H9 (cell line): ENCODE results near the gene CDK14. TPM values are rescaled to one million over a fixed set of nuclear protein-coding genes. Genes with fewer than 3 reads are reported as not detected.

Source experiments
- DNase-seq: peaks from one replicate; pipeline ENCODE4 v3.0.0-alpha.2; 2017
- H2AFZ ChIP-seq: one replicate; pipeline ENCODE4 v1.6.1; 2013; ENCODE audit warnings: mild to moderate bottlenecking, low read length, control low read depth, moderate library complexity
- H2AK5ac ChIP-seq: 2 replicates; pipeline ENCODE4 v1.6.1; 2013; ENCODE audit warnings: low read length, control low read depth, mixed read lengths; ENCODE audit not compliant: insufficient read length
- H2BK120ac ChIP-seq: one replicate; pipeline ENCODE4 v1.6.1; 2013; ENCODE audit warnings: low read depth, mild to moderate bottlenecking, low read length, control low read depth, inconsistent platforms; ENCODE audit not compliant: poor library complexity, severe bottlenecking
- H2BK12ac ChIP-seq: 2 replicates; pipeline ENCODE4 v1.6.1; 2013; ENCODE audit warnings: low read length, control low read depth, mixed read lengths, low read depth; ENCODE audit not compliant: insufficient read length
- H2BK15ac ChIP-seq: 2 replicates; pipeline ENCODE4 v1.6.1; 2013; ENCODE audit warnings: low read depth, low read length, control low read depth
- H2BK20ac ChIP-seq: one replicate; pipeline ENCODE4 v1.6.1; 2013; ENCODE audit warnings: low read depth, mild to moderate bottlenecking, low read length, control low read depth, inconsistent platforms; ENCODE audit not compliant: poor library complexity, severe bottlenecking
- H2BK5ac ChIP-seq: 2 replicates; pipeline ENCODE4 v1.6.1; 2013; ENCODE audit warnings: low read length, control low read depth, mixed read lengths; ENCODE audit not compliant: insufficient read length
- H3K14ac ChIP-seq: 2 replicates; pipeline ENCODE4 v1.6.1; 2013; ENCODE audit warnings: low read length, control low read depth; ENCODE audit not compliant: insufficient read depth
- H3K18ac ChIP-seq: 2 replicates; pipeline ENCODE4 v1.6.1; 2013; ENCODE audit warnings: low read depth, mild to moderate bottlenecking, mixed read lengths, low read length, control low read depth; ENCODE audit not compliant: insufficient read length
- H3K23ac ChIP-seq: 2 replicates; pipeline ENCODE4 v1.6.1; 2013; ENCODE audit warnings: low read length, control low read depth, mixed read lengths, low read depth; ENCODE audit not compliant: insufficient read length
- H3K23me2 ChIP-seq: 2 replicates; pipeline ENCODE4 v1.6.1; 2013; ENCODE audit warnings: low read depth, mild to moderate bottlenecking, mixed read lengths, low read length, control low read depth; ENCODE audit not compliant: insufficient read length, poor library complexity, severe bottlenecking
- H3K27ac ChIP-seq: 2 replicates; pipeline ENCODE4 v1.5.1; 2013; ENCODE audit warnings: low read length, control low read depth, mixed read lengths, low read depth; ENCODE audit not compliant: insufficient read length
- H3K27me3 ChIP-seq: 2 replicates; pipeline ENCODE4 v1.6.1; 2013; ENCODE audit warnings: low read length, control low read depth, inconsistent platforms; ENCODE audit not compliant: insufficient read depth
- H3K4ac ChIP-seq: 2 replicates; pipeline ENCODE4 v1.6.1; 2013; ENCODE audit warnings: low read depth, mild to moderate bottlenecking, control low read depth, inconsistent platforms, low read length, moderate library complexity
- H3K4me1 ChIP-seq: 2 replicates; pipeline ENCODE4 v1.6.1; 2013; ENCODE audit warnings: low read length, control low read depth, inconsistent platforms; ENCODE audit not compliant: insufficient read depth
- H3K4me2 ChIP-seq: 2 replicates; pipeline ENCODE4 v1.6.1; 2013; ENCODE audit warnings: low read length, control low read depth, mixed read lengths; ENCODE audit not compliant: insufficient read length, insufficient read depth
- H3K56ac ChIP-seq: 2 replicates; pipeline ENCODE4 v1.6.1; 2013; ENCODE audit warnings: low read depth, mild to moderate bottlenecking, mixed read lengths, low read length, control low read depth; ENCODE audit not compliant: insufficient read length
- H3K79me1 ChIP-seq: 2 replicates; pipeline ENCODE4 v1.6.1; 2013; ENCODE audit warnings: low read depth, mild to moderate bottlenecking, moderate library complexity, low read length, control low read depth, inconsistent platforms; ENCODE audit not compliant: insufficient read depth, poor library complexity, severe bottlenecking
- H3K79me2 ChIP-seq: 2 replicates; pipeline ENCODE4 v1.6.1; 2013; ENCODE audit warnings: low read length, control low read depth, inconsistent platforms; ENCODE audit not compliant: insufficient read depth
- H3K9ac ChIP-seq: 2 replicates; pipeline ENCODE4 v1.6.1; 2013; ENCODE audit warnings: low read length, control low read depth, mixed read lengths; ENCODE audit not compliant: insufficient read length; ENCODE audit errors: extremely low read depth
- H3K9me3 ChIP-seq: one replicate; pipeline ENCODE4 v1.6.1; 2013; ENCODE audit warnings: low read depth, low read length, inconsistent platforms; ENCODE audit not compliant: control insufficient read depth
- H3T11ph ChIP-seq: one replicate; pipeline ENCODE4 v1.6.1; 2013; ENCODE audit warnings: mild to moderate bottlenecking, low read length, control low read depth, inconsistent platforms
- H4K20me1 ChIP-seq: one replicate; pipeline ENCODE4 v1.6.1; 2013; ENCODE audit not compliant: control insufficient read depth, insufficient read length, insufficient read depth
- H4K5ac ChIP-seq: 2 replicates; pipeline ENCODE4 v1.6.1; 2013; ENCODE audit warnings: low read depth, mild to moderate bottlenecking, mixed read lengths, low read length, control low read depth; ENCODE audit not compliant: insufficient read length
- H4K8ac ChIP-seq: replicated peaks from 2 replicates; pipeline ENCODE4 v1.6.1; 2013; ENCODE audit warnings: low read length, control low read depth, mixed read lengths, low read depth; ENCODE audit not compliant: insufficient read length
- H4K91ac ChIP-seq: 2 replicates; pipeline ENCODE4 v1.6.1; 2013; ENCODE audit warnings: low read depth, mild to moderate bottlenecking, moderate library complexity, mixed read lengths, low read length, control low read depth; ENCODE audit not compliant: insufficient read length
- H3K27ac Mint-ChIP-seq, 3 experiments: 2 replicates in 2 of 3; 3 replicates in 1 of 3; pipeline ENCODE4 v1.8.0; 2020 to 2021; ENCODE audit warnings: mixed read lengths in 3 of 3, mild to moderate bottlenecking in 1 of 3, moderate library complexity in 1 of 3
- H3K27me3 Mint-ChIP-seq: 2 replicates; pipeline ENCODE4 v1.8.0; 2021; ENCODE audit warnings: low read depth, mild to moderate bottlenecking, moderate library complexity, mixed read lengths
- H3K36me3 Mint-ChIP-seq, 3 experiments: 2 replicates in 2 of 3; 3 replicates in 1 of 3; pipeline ENCODE4 v1.8.0; 2020 to 2021; ENCODE audit warnings: low read depth in 3 of 3, mixed read lengths in 3 of 3; ENCODE audit not compliant: insufficient read depth in 1 of 3
- H3K4me1 Mint-ChIP-seq, 2 experiments: 2 replicates each; pipeline ENCODE4 v1.8.0; 2020; ENCODE audit warnings: mixed read lengths in 2 of 2
- H3K4me3 Mint-ChIP-seq, 2 experiments: 2 replicates in 1 of 2; 3 replicates in 1 of 2; pipeline ENCODE4 v1.8.0; 2020 to 2021; ENCODE audit warnings: mild to moderate bottlenecking in 2 of 2, mixed read lengths in 2 of 2, moderate library complexity in 1 of 2
- H3K9me3 Mint-ChIP-seq, 2 experiments: 2 replicates in 1 of 2; 3 replicates in 1 of 2; pipeline ENCODE4 v1.8.0; 2020; ENCODE audit warnings: mild to moderate bottlenecking in 2 of 2, mixed read lengths in 2 of 2, moderate library complexity in 1 of 2
- CTCF ChIP-seq: fragments of 200-600 bp; sonication (generic); conservative IDR thresholded peaks from 3 replicates; pipeline ENCODE4 v1.8.0; 2021; ENCODE audit warnings: antibody characterized with exemption, mild to moderate bottlenecking
- WGBS: extraction: QIAGEN DNeasy Blood & Tissue Kit; methylation state at CpG from one replicate; pipeline ENCODE4 v1.1.7; 2013; ENCODE audit warnings: missing lambda C conversion rate, low lambda C conversion rate, mixed read lengths; ENCODE audit not compliant: insufficient read length; ENCODE audit errors: extremely low coverage; 5-methylcytosine and 5-hydroxymethylcytosine counted together
- total RNA-seq: library from RNA; stranded (reverse); gene quantifications from 2 replicates; pipeline ENCODE4 v1.2.1, GENCODE V29; 2021

Gene CDK14
- total RNA-seq, 1 experiment from 2014 or later: 23.9 TPM

GRCh38 chr7:90708841-90709317 is 112.8 kb downstream of the CDK14 start:
- no peak overlapping the region for H3T11ph ChIP-seq
- no peak overlapping the region for H2BK12ac ChIP-seq
- Mint-ChIP-seq H3K4me3 (no peak overlapping the region), H3K27me3 (no peaks in the 10 kb centered on the region), H3K4me1 (peaks cover 36 to 45% of the 10 kb centered on the region in 2 experiments), H3K9me3 (peaks cover 5 to 8% of the 10 kb centered on the region in 2 experiments), H3K36me3 (peaks cover under 1 to 8% (median 8%) of the 10 kb centered on the region in 3 experiments; a peak in 6 of 7 replicates), H3K27ac (peak overlapping the region in 2 of 3 experiments; percentile 7 to 49; a peak in 1 of 7 replicates)
- no peak overlapping the region for H2AFZ ChIP-seq
- H4K8ac ChIP-seq: no peak overlapping the region
- peaks cover 10% of the 10 kb centered on the region; the same call in 1 of the 2 replicates for H3K4me1 ChIP-seq
- no peak overlapping the region for H3K4ac ChIP-seq
- TF ChIP-seq CTCF: peak; percentile 93
- no peak overlapping the region for H3K9ac ChIP-seq
- no peak overlapping the region for H3K14ac ChIP-seq
- no peak overlapping the region for H3K4me2 ChIP-seq
- H4K20me1 ChIP-seq: no peaks in the 10 kb centered on the region
- WGBS: no CpG with 5 or more reads among the region's 5 CpGs
- no peaks in the 10 kb centered on the region for H3K79me1 ChIP-seq
- H2BK15ac ChIP-seq: no peak overlapping the region
- no peak overlapping the region for H4K91ac ChIP-seq
- H3K27ac ChIP-seq: no peak overlapping the region
- H2BK5ac ChIP-seq: no peak overlapping the region
- no peaks in the 10 kb centered on the region for H3K79me2 ChIP-seq
- H3K23ac ChIP-seq: no peak overlapping the region
- no peak overlapping the region for H2BK120ac ChIP-seq
- H4K5ac ChIP-seq: no peak overlapping the region
- H2BK20ac ChIP-seq: no peak overlapping the region
- no peaks in the 10 kb centered on the region for H3K9me3 ChIP-seq
- no peak overlapping the region for H3K18ac ChIP-seq
- no peak overlapping the region for H3K56ac ChIP-seq
- no peak overlapping the region for H2AK5ac ChIP-seq
- DNase-seq: peak; percentile 66
- no peaks in the 10 kb centered on the region for H3K27me3 ChIP-seq
- no peaks in the 10 kb centered on the region for H3K23me2 ChIP-seq
